Measurements from ENCODE around the gene INSC.

Gene INSC

GRCh38 chr11:15150507-15150906 is 35.8 kb downstream of the INSC start:
- DNase-seq: no peak

- no peak for DNase-seq
Observed at GRCh38 chr11:15153231-15153630, 38.5 kb downstream of the INSC start.

GRCh38 chr11:15157181-15157580 is 42.5 kb downstream of the INSC start:
- DNase-seq: peak; percentile 23

- DNase-seq: no peak
Observed at GRCh38 chr11:15157606-15158137, 42.9 kb downstream of the INSC start.

- DNase-seq: no peak
Observed at GRCh38 chr11:15158351-15159015, 43.8 kb downstream of the INSC start.

GRCh38 chr11:15159085-15159484 is 44.4 kb downstream of the INSC start:
- no peak for DNase-seq

- DNase-seq: no peak
Observed at GRCh38 chr11:15161790-15162189, 47.1 kb downstream of the INSC start.

- DNase-seq: no peak
Observed at GRCh38 chr11:15163136-15163535, 48.4 kb downstream of the INSC start.

GRCh38 chr11:15166204-15166603 is 51.5 kb downstream of the INSC start:
- DNase-seq: no peak

GRCh38 chr11:15169815-15170551 is 55.3 kb downstream of the INSC start:
- no peak for DNase-seq

- no peak for DNase-seq
Observed at GRCh38 chr11:15170698-15171097, 56.0 kb downstream of the INSC start.

- DNase-seq: no peak
Observed at GRCh38 chr11:15171956-15172355, 57.2 kb downstream of the INSC start.

- no peak for DNase-seq
Observed at GRCh38 chr11:15175831-15176230, 61.1 kb downstream of the INSC start.

- peak; percentile 19 for DNase-seq
Observed at GRCh38 chr11:15176646-15177163, 62.0 kb downstream of the INSC start.

- DNase-seq: no peak
Observed at GRCh38 chr11:15177491-15177890, 62.8 kb downstream of the INSC start.

- DNase-seq: no peak
Observed at GRCh38 chr11:15178214-15178613, 63.5 kb downstream of the INSC start.

GRCh38 chr11:15179167-15179566 is 64.4 kb downstream of the INSC start:
- peak; percentile 55 for DNase-seq

GRCh38 chr11:15180212-15180792 is 65.6 kb downstream of the INSC start:
- DNase-seq: no peak

GRCh38 chr11:15182372-15182771 is 67.6 kb downstream of the INSC start:
- no peak for DNase-seq

- no peak for DNase-seq
Observed at GRCh38 chr11:15185021-15185420, 70.3 kb downstream of the INSC start.

GRCh38 chr11:15186146-15186545 is 71.4 kb downstream of the INSC start:
- no peak for DNase-seq

- no peak for DNase-seq
Observed at GRCh38 chr11:15189189-15189588, 74.5 kb downstream of the INSC start.

- DNase-seq: no peak
Observed at GRCh38 chr11:15189641-15190365, 75.1 kb downstream of the INSC start.
